Inflammatory macrophage treated with lipopolysaccharide for 1 hour (primary cell): ENCODE results near the gene SLC24A4.

Experiments used
- DNase-seq, 2 donors: peaks; one replicate each; pipeline ENCODE4 v3.0.0-alpha.2; 2020 to 2022

Gene SLC24A4

DNA sequence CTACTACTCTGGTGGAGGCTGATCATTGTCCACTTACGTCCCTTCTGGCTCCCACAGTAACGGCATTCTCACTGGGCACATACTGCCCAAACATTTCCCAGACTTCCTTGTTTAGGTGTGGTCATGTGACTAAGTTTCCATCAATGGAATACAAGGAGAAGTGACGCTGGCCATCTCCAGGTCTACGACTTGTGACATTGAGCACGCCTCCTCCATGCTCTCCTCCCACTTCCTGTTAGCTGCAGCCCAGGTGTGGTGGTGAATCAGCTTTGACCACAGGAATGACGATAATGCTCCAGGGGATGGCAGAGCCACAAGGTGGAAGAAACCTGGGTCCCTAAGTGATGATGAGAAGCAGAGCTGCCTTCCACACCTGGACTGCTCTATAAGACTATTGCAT lies 6.0 kb upstream of the SLC24A4 start:
- DNase-seq = no peak

DNA sequence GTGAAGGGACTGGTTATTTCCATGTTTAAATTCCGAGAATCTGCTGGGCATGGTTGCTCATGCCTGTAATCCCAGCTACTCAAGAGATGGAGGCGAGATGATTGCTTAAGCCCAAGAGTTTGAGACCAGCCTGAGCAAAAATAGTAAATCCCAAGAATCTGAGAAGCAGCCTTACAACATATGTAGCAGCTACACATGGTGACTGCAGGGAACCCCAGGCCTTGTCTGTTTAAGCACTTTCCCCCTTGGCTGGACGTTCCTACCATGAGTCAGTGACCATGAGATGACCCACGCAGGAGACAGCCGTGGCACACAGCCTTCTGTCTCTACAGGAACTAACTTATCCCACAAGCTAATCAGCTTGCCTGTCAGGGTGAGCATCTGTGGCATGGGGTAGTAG lies 5.5 kb upstream of the SLC24A4 start:
- peak; percentile 27 to 56 for DNase-seq

GRCh38 chr14:92321701-92322100 lies 1.3 kb upstream of the SLC24A4 start:
- DNase-seq = no peak

- DNase-seq = no peak
Observed at GRCh38 chr14:92322516-92322915, 449 bp upstream of the SLC24A4 start.

GRCh38 chr14:92323916-92324818 lies 1.2 kb downstream of the SLC24A4 start:
- DNase-seq = no peak

DNA sequence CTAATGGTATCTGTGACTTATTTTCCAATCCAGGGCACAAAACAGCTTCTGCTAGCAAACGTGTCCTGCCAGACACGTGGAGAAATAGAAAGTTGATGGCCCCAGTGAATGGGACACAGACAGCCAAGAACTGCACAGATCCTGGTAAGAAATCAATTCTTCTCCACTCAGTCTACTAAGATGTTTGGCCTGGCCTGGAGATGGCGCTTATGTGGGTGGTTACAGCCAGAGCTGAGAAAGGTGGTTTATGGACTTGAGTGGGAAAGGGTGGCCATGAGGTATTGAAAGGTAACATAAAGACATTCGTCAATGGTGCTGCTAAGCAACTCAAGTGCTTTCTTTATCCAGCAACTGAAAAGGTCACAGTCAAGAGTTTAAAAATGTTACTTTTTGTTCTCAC lies 2.9 kb downstream of the SLC24A4 start:
- no peak for DNase-seq

- no peak for DNase-seq
Observed at GRCh38 chr14:92328664-92329255, 5.8 kb downstream of the SLC24A4 start.

- DNase-seq = no peak
Observed at GRCh38 chr14:92334050-92334449, 11.1 kb downstream of the SLC24A4 start.

DNA sequence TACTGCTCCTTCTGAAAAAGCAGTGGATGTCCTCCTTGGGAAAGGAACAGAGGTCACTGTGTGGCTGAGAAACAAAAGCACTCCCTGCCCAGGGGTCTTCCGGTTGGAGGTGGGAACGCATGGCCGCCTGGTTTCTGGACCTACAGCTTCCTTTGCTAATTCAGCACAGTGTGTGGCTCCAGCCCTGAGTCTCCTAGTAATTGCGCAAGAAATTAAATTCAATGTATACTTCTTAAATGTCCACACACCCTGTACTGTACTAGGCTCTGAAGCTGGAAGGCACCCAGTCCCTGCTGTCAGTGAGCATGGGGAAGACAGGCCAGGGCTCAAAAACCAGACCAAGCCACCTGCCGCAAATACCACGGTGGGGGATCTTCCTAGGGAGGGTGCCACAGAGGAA lies 13.4 kb downstream of the SLC24A4 start:
- no peak for DNase-seq

GRCh38 chr14:92339426-92339825 lies 16.5 kb downstream of the SLC24A4 start:
- DNase-seq = no peak

GRCh38 chr14:92340071-92340470 lies 17.1 kb downstream of the SLC24A4 start:
- DNase-seq = no peak

GRCh38 chr14:92340931-92341330 lies 18.0 kb downstream of the SLC24A4 start:
- DNase-seq = no peak

GRCh38 chr14:92341791-92342190 lies 18.8 kb downstream of the SLC24A4 start:
- DNase-seq = no peak

- DNase-seq = no peak
Observed at GRCh38 chr14:92348154-92348553, 25.2 kb downstream of the SLC24A4 start.

GRCh38 chr14:92351750-92352149 lies 28.8 kb downstream of the SLC24A4 start:
- DNase-seq = no peak

DNA sequence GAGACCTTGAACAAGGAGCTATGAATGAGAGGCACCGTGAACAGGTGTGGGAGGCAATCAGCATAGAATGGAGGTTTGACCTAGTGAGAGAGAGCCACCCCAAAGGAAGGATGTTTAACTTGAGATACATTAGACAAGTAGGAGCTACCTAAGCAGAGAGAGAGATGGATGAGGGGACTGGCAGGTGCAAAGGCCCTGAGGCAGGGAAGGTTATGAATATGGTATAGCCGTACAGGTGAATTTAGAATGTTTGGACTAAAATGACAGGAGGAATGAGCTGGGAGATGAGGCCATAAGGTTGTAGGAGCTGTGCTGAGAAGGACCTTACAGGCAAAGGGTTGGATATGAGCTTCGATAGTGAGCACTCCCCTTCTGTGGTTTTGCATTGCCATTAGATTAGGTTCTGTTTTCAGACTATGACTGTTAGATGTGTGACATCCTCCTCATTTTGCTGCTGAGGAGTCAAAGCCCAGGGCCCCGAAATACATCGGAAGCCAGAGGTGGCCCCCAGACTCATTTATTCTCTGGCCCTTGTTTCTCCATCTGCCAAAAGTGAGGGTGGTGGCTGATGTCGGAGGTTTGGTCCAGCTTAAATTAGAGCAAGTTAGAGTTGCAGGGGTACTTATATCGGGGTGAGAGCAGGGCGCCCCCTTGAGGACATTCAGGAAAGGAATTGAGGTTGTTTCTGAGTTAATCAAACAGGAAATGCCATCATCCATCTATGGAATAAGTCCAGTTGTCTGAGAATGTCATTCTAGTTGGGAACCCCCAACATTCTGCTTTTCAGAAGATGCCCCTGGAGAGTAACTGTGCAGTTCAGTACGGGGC lies 29.4 kb downstream of the SLC24A4 start:
- DNase-seq = peak; percentile 42 to 74

DNA sequence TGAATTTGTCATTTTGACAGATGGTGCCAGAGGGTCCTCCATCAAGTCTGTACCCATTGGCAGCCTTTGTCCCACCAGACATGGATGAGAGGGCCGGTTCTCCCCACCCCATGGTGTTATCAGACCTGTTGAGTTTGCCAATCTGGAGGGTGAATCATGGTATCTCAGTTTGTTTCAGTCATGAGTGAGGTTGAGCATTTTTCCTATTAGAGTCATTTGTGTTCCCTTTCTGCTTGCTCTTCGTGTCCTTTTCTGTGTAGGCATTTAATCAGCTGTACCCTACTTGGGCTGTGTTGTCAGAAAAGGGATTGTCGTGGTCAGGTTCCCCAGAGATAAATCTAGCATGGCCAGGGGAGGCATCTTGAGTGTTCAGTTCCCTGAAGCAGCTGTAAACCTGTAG lies 30.5 kb downstream of the SLC24A4 start:
- no peak for DNase-seq

- no peak for DNase-seq
Observed at GRCh38 chr14:92356677-92357076, 33.7 kb downstream of the SLC24A4 start.

DNA sequence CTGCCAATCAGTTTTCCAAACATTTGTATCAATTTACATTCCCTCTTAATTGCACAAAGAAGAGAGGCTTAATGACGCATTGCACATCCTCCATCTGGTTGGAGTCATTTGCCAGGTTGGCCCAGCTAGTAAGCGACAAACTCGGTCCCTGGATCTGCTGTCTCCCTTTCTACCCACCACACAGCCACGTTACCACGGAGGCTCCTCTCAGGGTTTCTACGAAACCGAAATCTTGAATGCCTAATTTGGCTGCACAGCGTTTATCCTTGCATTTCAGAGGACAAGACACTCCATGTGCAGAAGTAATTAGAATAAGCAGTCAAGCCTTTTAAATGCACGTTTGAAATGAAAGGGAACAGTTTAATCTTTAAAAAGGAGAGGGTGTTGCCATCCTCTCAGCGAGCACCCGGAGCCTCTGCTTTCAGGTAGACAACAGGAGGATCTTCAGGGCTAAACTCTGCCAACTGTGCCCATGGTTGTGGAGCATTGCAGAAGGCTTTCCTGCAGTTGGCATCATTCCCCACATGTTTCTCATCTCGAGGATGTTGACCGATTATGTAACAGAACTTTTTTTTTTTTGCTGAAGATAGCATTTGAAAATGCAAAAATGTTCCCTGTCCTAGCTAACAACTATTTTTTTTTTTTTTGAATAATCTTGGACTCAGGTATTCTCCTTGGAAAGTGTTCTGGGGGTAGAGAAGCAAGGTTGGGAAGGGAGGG lies 37.8 kb downstream of the SLC24A4 start:
- no peak for DNase-seq

DNA sequence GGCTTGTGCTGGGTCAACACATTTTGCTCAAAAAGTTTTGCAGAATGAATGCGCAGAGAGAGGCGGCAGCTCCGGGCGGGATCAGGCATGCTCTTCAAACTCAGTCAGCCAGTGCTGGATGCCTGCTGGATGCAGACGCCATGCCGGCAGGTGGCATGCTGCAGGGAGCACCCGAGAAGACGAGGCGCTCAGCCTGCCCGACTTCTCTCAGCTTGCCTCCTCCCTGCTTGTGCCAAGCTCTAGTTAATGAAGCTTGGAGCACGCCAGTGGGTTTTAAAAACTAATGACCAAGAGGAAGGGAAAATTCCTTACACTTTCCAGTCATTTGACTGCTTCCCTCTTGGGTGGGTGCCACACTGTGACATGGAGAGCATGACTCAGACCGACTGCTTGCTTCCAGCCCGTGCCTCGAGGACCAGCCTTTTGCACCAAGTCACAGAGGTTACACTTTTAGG lies 39.8 kb downstream of the SLC24A4 start:
- peak in 1 of 2 donors; percentile 9 for DNase-seq

DNA sequence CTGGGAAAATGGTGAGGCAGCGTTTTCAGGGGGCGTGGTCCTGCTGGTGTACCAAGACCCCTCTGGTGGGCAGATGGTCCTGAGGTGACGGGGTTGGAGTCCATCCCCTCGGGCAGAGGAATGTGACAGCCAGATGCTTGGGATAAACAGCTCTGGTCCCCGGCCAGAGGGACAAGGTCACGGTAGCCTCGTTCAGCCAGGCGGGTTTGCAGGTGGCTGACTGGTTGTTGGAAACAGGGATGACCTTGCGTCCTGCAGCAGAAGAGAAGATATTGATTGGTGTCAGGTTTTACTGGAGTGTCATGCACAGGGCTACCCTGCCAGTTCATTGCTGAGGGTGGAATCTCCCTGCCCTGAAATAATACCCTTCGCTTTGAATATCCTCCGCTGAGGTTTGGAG lies 43.3 kb downstream of the SLC24A4 start:
- DNase-seq = no peak

DNA sequence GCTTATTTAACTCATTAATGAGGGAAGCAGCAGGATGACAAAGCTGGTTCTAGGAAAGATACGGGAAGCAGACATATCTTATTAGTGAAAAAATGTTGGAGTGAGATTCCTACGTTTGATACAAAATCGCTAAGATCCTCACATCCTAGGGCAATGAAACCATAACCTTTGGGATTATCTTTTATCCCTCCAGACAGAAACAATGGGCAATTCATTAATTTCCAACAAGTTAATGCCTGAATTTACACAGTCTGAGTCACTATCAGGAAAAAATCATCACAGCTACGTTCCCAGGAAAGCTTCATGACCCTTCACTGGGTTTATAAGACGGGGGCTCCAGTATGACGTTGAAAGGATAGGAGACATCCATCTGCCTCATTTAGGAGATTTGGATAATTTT lies 45.0 kb downstream of the SLC24A4 start:
- no peak for DNase-seq

DNA sequence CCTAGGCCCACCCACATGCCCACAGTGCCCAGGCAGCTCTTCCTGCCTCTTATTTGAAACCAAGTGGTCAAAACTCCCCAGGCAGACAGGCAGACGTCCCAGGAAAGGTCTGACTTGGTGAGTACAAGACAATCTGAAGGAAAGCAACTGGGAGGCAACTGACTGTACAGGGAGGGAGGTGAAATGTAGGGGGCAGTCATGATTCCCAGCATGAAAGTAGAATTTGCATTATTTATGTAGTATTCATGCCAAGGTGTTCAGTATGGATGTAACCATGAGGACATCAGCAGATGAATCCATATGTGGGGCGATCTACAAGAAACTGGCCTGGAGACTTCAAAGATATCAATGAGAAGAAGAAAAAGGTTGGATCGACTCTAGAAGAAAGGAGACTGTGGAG lies 46.1 kb downstream of the SLC24A4 start:
- DNase-seq = no peak
